GM19395 (cell line): ENCODE measurements around the gene PIP4K2B.
"Not testable (repeated sequence)": the region's sequence is repeated elsewhere in the genome, so short reads cannot be mapped to it uniquely, and the experiment has no call there.

Experiments used
- ATAC-seq: cut with Tn5 transposase; IDR thresholded peaks from one replicate; pipeline ENCODE4 v1.9.1; 2021; ENCODE audit warnings: mild to moderate bottlenecking, moderate library complexity; ENCODE audit not compliant: unreplicated experiment

Gene PIP4K2B

GRCh38 chr17:38730526-38731379 is 68.6 kb downstream of the PIP4K2B start:
- no peak for ATAC-seq

- ATAC-seq = no peak
These were observed 69.3 kb downstream of the PIP4K2B start, which contains the start of gene CISD3 for GRCh38 chr17:38729886-38730525. Gene CISD3, plus strand, starts transcription at chr17:38730341. Its CDS starts 18 bp downstream, at chr17:38730359.

- no peak for ATAC-seq
These were observed 69.9 kb downstream of the PIP4K2B start for GRCh38 chr17:38729368-38729885.

- no peak for ATAC-seq
These were observed 71.0 kb downstream of the PIP4K2B start for GRCh38 chr17:38728290-38728831.

- ATAC-seq = no peak
These were observed 71.6 kb downstream of the PIP4K2B start for GRCh38 chr17:38727736-38728135.

GRCh38 chr17:38726145-38726544 is 73.2 kb downstream of the PIP4K2B start:
- ATAC-seq = not testable (repeated sequence)

GRCh38 chr17:38725066-38725465 is 74.3 kb downstream of the PIP4K2B start:
- ATAC-seq = no peak

GRCh38 chr17:38724337-38724988 is 74.9 kb downstream of the PIP4K2B start:
- ATAC-seq = no peak

GRCh38 chr17:38721802-38722201 is 77.6 kb downstream of the PIP4K2B start:
- ATAC-seq = no peak

- no peak for ATAC-seq
These were observed 78.4 kb downstream of the PIP4K2B start for GRCh38 chr17:38720941-38721340.

GRCh38 chr17:38719943-38720641 is 79.3 kb downstream of the PIP4K2B start:
- no peak for ATAC-seq

- no peak for ATAC-seq
These were observed 79.9 kb downstream of the PIP4K2B start for GRCh38 chr17:38719289-38719942.

GRCh38 chr17:38717139-38717745 is 82.1 kb downstream of the PIP4K2B start:
- no peak for ATAC-seq

- ATAC-seq = no peak
These were observed 82.9 kb downstream of the PIP4K2B start for GRCh38 chr17:38716368-38717005.
